K562 (cell line): ENCODE data around the gene SLC40A1. TPM values are rescaled to one million over a fixed set of nuclear protein-coding genes. Genes with fewer than 3 reads are reported as not detected.

Experiments used
- ATAC-seq: fragments of 200-7000 bp; cut with Tn5 transposase; 3 replicates; pipeline ENCODE4 v1.9.1; 2020; ENCODE audit warnings: moderate library complexity
- BruUV-seq: library from RNA; stranded (reverse); fragments of 400-500 nt; replicated peaks from 2 replicates; lab custom pipeline; 2021; lab: Mats Ljungman, UMichigan
- CTCF ChIA-PET: fragments of 300-600 bp; formaldehyde crosslinking; extraction: SDS; loops from one replicate; lab custom pipeline; 2021; ENCODE audit warnings: low intra/inter-chr PET ratio; lab: Yijun Ruan, JAX
- POLR2A ChIA-PET: fragments of 300-600, 350-650 bp; sonication (Branson Sonifier 250); formaldehyde crosslinking; extraction: SDS; loops from one replicate; lab custom pipeline; 2021; ENCODE audit warnings: antibody characterized with exemption, inconsistent platforms; lab: Yijun Ruan, JAX
- DNase-seq, 4 experiments: peaks; one replicate each; pipeline versions ENCODE4 v3.0.0 to v3.0.0-alpha.2; 2011 to 2018; ENCODE audit warnings: low spot score in 3 of 4, mixed read lengths in 3 of 4; ENCODE audit errors: extremely low read depth in 1 of 4
- FAIRE-seq: peaks from 2 replicates; lab custom pipeline; 2011; peaks lifted over from hg19 to GRCh38; lab: Jason Lieb, UNC
- H2AFZ ChIP-seq: 2 replicates; pipeline ENCODE4 v1.6.0; 2011; ENCODE audit warnings: low read depth, low read length, control low read depth, inconsistent platforms
- H3K27ac ChIP-seq: fragments of 200-600 bp; 3 replicates; pipeline ENCODE4 v1.8.0; 2011; ENCODE audit warnings: low read depth, mild to moderate bottlenecking, control low read depth, inconsistent platforms, low read length, moderate library complexity, mixed read lengths; ENCODE audit errors: extremely low read depth
- H3K27me3 ChIP-seq, 2 experiments: fragments of 300-600 bp in 1 of 2; 2 replicates in 1 of 2; 3 replicates in 1 of 2; pipeline versions ENCODE4 v1.6.0 to v1.8.0; 2011; ENCODE audit warnings: inconsistent platforms in 2 of 2, low read length in 2 of 2, mild to moderate bottlenecking in 1 of 2, mixed read lengths in 1 of 2, moderate library complexity in 1 of 2; ENCODE audit not compliant: control insufficient read depth in 2 of 2, insufficient read depth in 2 of 2
- H3K36me3 ChIP-seq: fragments of 300-600 bp; 3 replicates; pipeline ENCODE4 v1.8.0; 2011; ENCODE audit warnings: mild to moderate bottlenecking, low read length, inconsistent platforms; ENCODE audit not compliant: control insufficient read depth, insufficient read depth
- H3K4me1 ChIP-seq, 2 experiments: fragments of 200-600 bp in 1 of 2; replicated peaks in 1 of 2; 2 replicates in 1 of 2; 3 replicates in 1 of 2; pipeline versions ENCODE4 v1.5.1 to v1.8.0; 2011; ENCODE audit warnings: inconsistent platforms in 2 of 2, low read length in 2 of 2, mild to moderate bottlenecking in 1 of 2, mixed read lengths in 1 of 2, moderate library complexity in 1 of 2; ENCODE audit not compliant: control insufficient read depth in 2 of 2, insufficient read depth in 2 of 2
- H3K4me2 ChIP-seq: 2 replicates; pipeline ENCODE4 v1.6.1; 2011; ENCODE audit warnings: low read length, control low read depth, inconsistent platforms, mixed read lengths; ENCODE audit not compliant: insufficient read depth
- H3K4me3 ChIP-seq: fragments of 200-600 bp; sonication (generic), shearing (Covaris generic); 2 replicates; pipeline ENCODE4 v1.5.1; 2016; ENCODE audit warnings: control low read depth, inconsistent platforms
- H3K79me2 ChIP-seq: fragments of 200-600 bp; 3 replicates; pipeline ENCODE4 v1.8.0; 2011; ENCODE audit warnings: low read length, inconsistent platforms; ENCODE audit not compliant: control insufficient read depth, insufficient read depth
- H3K9ac ChIP-seq, 2 experiments: 2 replicates each; pipeline versions ENCODE4 v1.6.0 to v1.6.1; 2011; ENCODE audit warnings: low read depth in 2 of 2, low read length in 2 of 2, control low read depth in 1 of 2, inconsistent platforms in 1 of 2, mild to moderate bottlenecking in 1 of 2, mixed read lengths in 1 of 2; ENCODE audit not compliant: insufficient read depth in 1 of 2
- H3K9me1 ChIP-seq: one replicate; pipeline ENCODE4 v1.6.0; 2011; ENCODE audit warnings: inconsistent platforms, mild to moderate bottlenecking, low read length, moderate library complexity; ENCODE audit not compliant: control insufficient read depth, insufficient read depth
- H3K9me3 ChIP-seq: replicated peaks from 2 replicates; pipeline ENCODE4 v1.5.1; 2011; ENCODE audit warnings: low read depth, low read length, inconsistent platforms; ENCODE audit not compliant: control insufficient read depth, insufficient read depth
- H4K20me1 ChIP-seq: replicated peaks from 2 replicates; pipeline ENCODE4 v1.6.1; 2011; ENCODE audit warnings: low read length, inconsistent platforms, mixed read lengths; ENCODE audit not compliant: control insufficient read depth, insufficient read depth
- CSDE1 ChIP-seq, 2 experiments: fragments of 450-650 bp; IDR thresholded peaks; 2 replicates each; pipeline ENCODE4 v1.6.1; 2016; ENCODE audit warnings: mild to moderate bottlenecking in 1 of 2
- HMG20A ChIP-seq: fragments of 450-650 bp; formaldehyde crosslinking; conservative IDR thresholded peaks from 2 replicates; pipeline ENCODE4 v1.4.0; 2020; ENCODE audit warnings: mild to moderate bottlenecking, mixed read lengths
- NR2C1 ChIP-seq, 2 experiments: fragments of 450-650 bp; IDR thresholded peaks; 2 replicates each; pipeline ENCODE4 v1.6.1; 2017; ENCODE audit warnings: mild to moderate bottlenecking in 2 of 2, antibody characterized with exemption in 1 of 2, inconsistent platforms in 1 of 2, missing compliant biosample characterization in 1 of 2, missing genetic modification characterization in 1 of 2
- NRF1 ChIP-seq, 2 experiments: fragments of 450-650 bp; IDR thresholded peaks in 1 of 2; conservative IDR thresholded peaks in 1 of 2; 2 replicates each; pipeline ENCODE4 v1.6.1; 2014; ENCODE audit warnings: mild to moderate bottlenecking in 2 of 2
- RBM15 ChIP-seq: fragments of 200-400 bp; formaldehyde crosslinking; IDR thresholded peaks from 2 replicates; pipeline ENCODE4 v1.6.1; 2018; ENCODE audit warnings: mild to moderate bottlenecking, low read length, moderate library complexity; ENCODE audit not compliant: insufficient read depth
- RNF219 ChIP-seq: fragments of 250-450 bp; sonication (Bioruptor Pico); IDR thresholded peaks from 2 replicates; pipeline ENCODE4 v1.5.0; 2022; ENCODE audit warnings: mild to moderate bottlenecking
- TRIM28 ChIP-seq: fragments of 450-650 bp; IDR thresholded peaks from 2 replicates; pipeline ENCODE4 v1.6.1; 2017
- USF2 ChIP-seq: sonication (generic); formaldehyde crosslinking; IDR thresholded peaks from 2 replicates; pipeline ENCODE4 v1.5.0; 2020; ENCODE audit warnings: missing genetic modification reagents
- ZNF277 ChIP-seq: fragments of 250-450 bp; sonication (Bioruptor Pico); IDR thresholded peaks from 2 replicates; pipeline ENCODE4 v1.8.0; 2022; ENCODE audit warnings: inconsistent platforms, mild to moderate bottlenecking, moderate library complexity, borderline replicate concordance
- ZNF280B ChIP-seq: fragments of 250-450 bp; sonication (Bioruptor Pico); IDR thresholded peaks from 2 replicates; pipeline ENCODE4 v1.5.1; 2021; ENCODE audit warnings: mild to moderate bottlenecking
- ZNF551 ChIP-seq: fragments of 250-450 bp; sonication (Bioruptor Pico); IDR thresholded peaks from 2 replicates; pipeline ENCODE4 v1.5.0; 2021; ENCODE audit warnings: mild to moderate bottlenecking, moderate library complexity
- WGBS: fragments of 100-300 bp; shearing (Covaris generic); methylation state at CpG from one replicate; pipeline ENCODE4 v1.1.6; 2016; ENCODE audit warnings: low coverage, mixed read lengths; ENCODE audit not compliant: insufficient coverage; ENCODE audit errors: missing lambda C conversion rate; 5-methylcytosine and 5-hydroxymethylcytosine counted together
- in situ Hi-C: fragments of 300-500 bp; cut with MboI; formaldehyde crosslinking; loops from 4 replicates; pipeline ENCODE4 v1.15.0; 2018; ENCODE audit warnings: inconsistent platforms, mixed read lengths
- intact Hi-C: fragments of 100-400 bp; cut with micrococcal nuclease; formaldehyde crosslinking; loops from 2 replicates; pipeline ENCODE4 v1.14.2; 2022
- polyA plus RNA-seq, 8 experiments: library from polyadenylated mRNA; depleted of rRNA in 4 of 8; stranded (reverse) in 5 of 8; unstranded in 3 of 8; fragments of >200 nt; fragmentation: Nextera tagmentation in 2 of 8; fragmentation: Illumina TruSeq in 1 of 8; extraction: Ambion mirVana in 2 of 8; extraction: Trizol in 1 of 8; gene quantifications; 2 replicates each; pipeline versions ENCODE4 v1.2.1 to v1.2.3, GENCODE V29; 2011 to 2014; ENCODE audit warnings: inconsistent platforms in 1 of 8, missing spikeins in 1 of 8
- total RNA-seq, 7 experiments: library from RNA; depleted of rRNA in 6 of 7; stranded (reverse); fragments of >200 nt in 6 of 7; fragmentation: Illumina TruSeq in 2 of 7; extraction: Trizol in 2 of 7; gene quantifications; 2 replicates each; pipeline versions ENCODE4 v1.2.1 to v1.2.3, GENCODE V29; 2011 to 2021; ENCODE audit warnings: low replicate concordance in 1 of 7

The SLC40A1 gene
- total and polyA plus RNA-seq, 9 of the 15 experiments (the other 6 are each of a cell fraction or from before 2014, with no cell fraction given): 42.2 to 95.9 (median 54.9) TPM

- 40% methylated on average over 2 of the region's 2 CpGs for WGBS
- Histone ChIP-seq H3K4me2 (no peak overlapping the region), H3K9me3 (no peaks in the 10 kb centered on the region), H3K27me3 (no peaks in the 10 kb centered on the region), H2AFZ (peak overlapping the region; percentile 69), H3K9ac (peak overlapping the region in 1 of 2 experiments; percentile 48; a peak in 1 of 4 replicates), H4K20me1 (no peaks in the 10 kb centered on the region), H3K4me1 (peaks cover 0 to 18% of the 10 kb centered on the region in 2 experiments; a peak in 4 of 5 replicates), H3K4me3 (no peak overlapping the region), H3K9me1 (no peaks in the 10 kb centered on the region), H3K79me2 (no peaks in the 10 kb centered on the region), H3K36me3 (no peaks in the 10 kb centered on the region), H3K27ac (peak overlapping the region; percentile 70)
- POLR2A ChIA-PET: interaction anchor here (0.8 to 1.3 kb wide), 3 partner anchors 9 to 43 kb away, joined by 3 read pairs; no protein-coding TSS in a partner anchor
- intact Hi-C loops (no loop called here), in situ Hi-C loops (no loop called here)
- BruUV-seq: no TSS peak
- CTCF ChIA-PET: no interaction called here
- FAIRE-seq (no peak), DNase-seq (no peak), ATAC-seq (no peak)
- TF ChIP-seq HMG20A (CRISPR knock-in tag) (no peak), ZNF277 (CRISPR knock-in tag) (no peak), CSDE1 (IDR thresholded peaks at IDR 0.05) (no peak), ZNF280B (CRISPR knock-in tag) (no peak), USF2 (CRISPR knock-in tag) (no peak), NRF1 (conservative IDR thresholded peaks at IDR 0.05 in 1 of 2, IDR thresholded peaks at IDR 0.05 in 1 of 2) (no peak), TRIM28 (no peak), RBM15 (no peak), RNF219 (CRISPR knock-in tag) (no peak), NR2C1 (IDR thresholded peaks at IDR 0.05) (no peak), NR2C1 (tag; IDR thresholded peaks at IDR 0.05) (no peak), ZNF551 (CRISPR knock-in tag) (no peak)
Observed at GRCh38 chr2:189549449-189549832, 31.1 kb downstream of the SLC40A1 start.
